ENCODE results near the gene TIRAP.

GRCh38 chr11:126303623-126304456 lies 20.9 kb downstream of the TIRAP start, which contains the start of gene DCPS:
- 0 out of 2 replicates have a peak, but pooled peaks have one; percentile 31 for TF ChIP-seq ZFP3 (CRISPR knock-in tag; IDR thresholded peaks at IDR 0.05)
- TF ChIP-seq TCF4 (CRISPR knock-in tag; IDR thresholded peaks at IDR 0.05; ENCODE audit: borderline replicate concordance): no peak; the same call in 1 of the 2 replicates
- TF ChIP-seq SNAI2 (CRISPR knock-in tag; IDR thresholded peaks at IDR 0.05): no peak
- TF ChIP-seq TSHZ2 (CRISPR knock-in tag; IDR thresholded peaks at IDR 0.05): peak; percentile 22; the same call in 1 of the 2 replicates
- no peak; the same call in 1 of the 2 replicates for TF ChIP-seq CSDC2 (CRISPR knock-in tag; IDR thresholded peaks at IDR 0.05)
- TF ChIP-seq CREB5 (CRISPR knock-in tag; IDR thresholded peaks at IDR 0.05; ENCODE audit: low read depth): no peak
- no peak for TF ChIP-seq PATZ1 (CRISPR knock-in tag; IDR thresholded peaks at IDR 0.05; ENCODE audit: borderline replicate concordance)
- TF ChIP-seq ARNTL (CRISPR knock-in tag; IDR thresholded peaks at IDR 0.05; ENCODE audit: borderline replicate concordance, low read depth): no peak
- no peak for TF ChIP-seq ZNF8 (CRISPR knock-in tag; IDR thresholded peaks at IDR 0.05)
- no peak for TF ChIP-seq RARB (CRISPR knock-in tag; IDR thresholded peaks at IDR 0.05)
- no peak for TF ChIP-seq CSRNP3 (CRISPR knock-in tag; IDR thresholded peaks at IDR 0.05)

Measured in SK-N-SH treated with all-trans-retinoic acid at 6 μM for 48 hours (cell line).